Stimulated activated CD8-positive, alpha-beta memory T cell treated with anti-CD3 and anti-CD28 coated beads, Interleukin-7, amount 100 ng/mL, for 48 hours (primary cell): ENCODE results near the gene FCRL2.

Experiments used
- DNase-seq, 2 donors: peaks; one replicate each; pipeline ENCODE4 v3.0.0-alpha.2; 2020; ENCODE audit warnings: low read depth in 1 of 2; ENCODE audit errors: extremely low read depth in 1 of 2

The FCRL2 gene

GRCh38 chr1:157776971-157777391, at the start of gene FCRL2:
TSS of gene FCRL2 (minus strand) at chr1:157777132. CDS start at chr1:157777073, 59 bp downstream.
- no peak for DNase-seq

- no peak for DNase-seq
Measured at GRCh38 chr1:157820299-157820698, 43.4 kb upstream of the FCRL2 start.

- DNase-seq = no peak
Measured at GRCh38 chr1:157819896-157820295, 43.0 kb upstream of the FCRL2 start, which contains the start of gene FCRL1. TSS of gene FCRL1 (minus strand) at chr1:157820120. CDS start at chr1:157820037, 83 bp downstream.

GRCh38 chr1:157819215-157819614, 42.3 kb upstream of the FCRL2 start:
- DNase-seq = no peak

GRCh38 chr1:157813269-157813668, 36.3 kb upstream of the FCRL2 start:
- no peak for DNase-seq

- DNase-seq = no peak
Measured at GRCh38 chr1:157806431-157807149, 29.7 kb upstream of the FCRL2 start.

GRCh38 chr1:157803851-157804250, 26.9 kb upstream of the FCRL2 start:
- DNase-seq = no peak

GRCh38 chr1:157799996-157800395, 23.1 kb upstream of the FCRL2 start:
- DNase-seq = no peak

- no peak for DNase-seq
Measured at GRCh38 chr1:157798211-157798610, 21.3 kb upstream of the FCRL2 start.

GRCh38 chr1:157785248-157785647, 8.3 kb upstream of the FCRL2 start:
- no peak for DNase-seq

GRCh38 chr1:157784801-157785200, 7.9 kb upstream of the FCRL2 start:
- DNase-seq = no peak

- no peak for DNase-seq
Measured at GRCh38 chr1:157782931-157783330, 6.0 kb upstream of the FCRL2 start.

GRCh38 chr1:157781048-157781447, 4.1 kb upstream of the FCRL2 start:
- DNase-seq = no peak

GRCh38 chr1:157775101-157775870, 1.6 kb downstream of the FCRL2 start:
- DNase-seq = no peak

GRCh38 chr1:157774412-157774811, 2.5 kb downstream of the FCRL2 start:
- DNase-seq = no peak

GRCh38 chr1:157773493-157774350, 3.2 kb downstream of the FCRL2 start:
- DNase-seq = no peak

- no peak for DNase-seq
Measured at GRCh38 chr1:157771661-157772425, 5.1 kb downstream of the FCRL2 start.

GRCh38 chr1:157770442-157771043, 6.4 kb downstream of the FCRL2 start:
- no peak for DNase-seq

GRCh38 chr1:157766792-157767191, 10.1 kb downstream of the FCRL2 start:
- no peak for DNase-seq

GRCh38 chr1:157758018-157758417, 18.9 kb downstream of the FCRL2 start:
- no peak for DNase-seq
